ENCODE results near the gene ONECUT2.

ONECUT2 gene

GRCh38 chr18:57439985-57440330, 4.8 kb downstream of the ONECUT2 start:
- 7% methylated on average over 17 of the region's 17 CpGs for WGBS (ENCODE audit: insufficient coverage)
- POLR2A ChIA-PET, result no interaction called here
- Histone ChIP-seq H3K36me3 (ENCODE audit: control insufficient read depth in 4 of 4, insufficient read depth in 4 of 4, low read length in 3 of 4) (no peaks in the 10 kb centered on the region), H3K4me1 (ENCODE audit: control extremely low read depth in 1 of 4, control insufficient read depth in 4 of 4, insufficient read depth in 4 of 4, low read length in 3 of 4) (peaks cover 0 to 56% (median 44%) of the 10 kb centered on the region in 4 experiments), H3K9me3 (ENCODE audit: control extremely low read depth in 1 of 5, control insufficient read depth in 4 of 5, insufficient read depth in 2 of 5, low read depth in 1 of 5, low read length in 4 of 5) (peaks cover 0 to 2% (median 0%) of the 10 kb centered on the region in 5 experiments), H3K4me3 (ENCODE audit: control insufficient read depth in 1 of 7, extremely low read depth in 1 of 7, insufficient read depth in 4 of 7, low read depth in 2 of 7, low read length in 6 of 7) (no peak overlapping the region), H3K27ac (ENCODE audit: insufficient read depth in 1 of 2, low read depth in 1 of 2, low read length in 2 of 2, poor library complexity in 1 of 2, severe bottlenecking in 2 of 2) (no peak overlapping the region), H3K27me3 (replicated peaks in 2 of 5; ENCODE audit: control insufficient read depth in 4 of 5, insufficient read depth in 5 of 5, low read length in 4 of 5) (peaks cover 39 to 94% (median 67%) of the 10 kb centered on the region in 5 experiments)
- DNase-seq, result no peak
- CTCF ChIA-PET, result no interaction called here

GRCh38 chr18:57440331-57441070, 5.3 kb downstream of the ONECUT2 start:
- Histone ChIP-seq H3K4me3 (ENCODE audit: control insufficient read depth in 1 of 7, extremely low read depth in 1 of 7, insufficient read depth in 4 of 7, low read depth in 2 of 7, low read length in 6 of 7) (peak overlapping the region in 4 of 7 experiments; percentile 6 to 59 (median 32)), H3K36me3 (ENCODE audit: control insufficient read depth in 4 of 4, insufficient read depth in 4 of 4, low read length in 3 of 4) (no peaks in the 10 kb centered on the region), H3K27ac (ENCODE audit: insufficient read depth in 1 of 2, low read depth in 1 of 2, low read length in 2 of 2, poor library complexity in 1 of 2, severe bottlenecking in 2 of 2) (no peak overlapping the region), H3K9me3 (ENCODE audit: control extremely low read depth in 1 of 5, control insufficient read depth in 4 of 5, insufficient read depth in 2 of 5, low read depth in 1 of 5, low read length in 4 of 5) (peaks cover 0 to 2% (median 0%) of the 10 kb centered on the region in 5 experiments), H3K27me3 (replicated peaks in 2 of 5; ENCODE audit: control insufficient read depth in 4 of 5, insufficient read depth in 5 of 5, low read length in 4 of 5) (peaks cover 40 to 97% (median 67%) of the 10 kb centered on the region in 5 experiments), H3K4me1 (ENCODE audit: control extremely low read depth in 1 of 4, control insufficient read depth in 4 of 4, insufficient read depth in 4 of 4, low read length in 3 of 4) (peaks cover 0 to 56% (median 44%) of the 10 kb centered on the region in 4 experiments)
- WGBS (ENCODE audit: insufficient coverage), result 5% methylated on average over 53 of the region's 60 CpGs
- DNase-seq, result peak in 1 of 3 donors; percentile 19
- POLR2A ChIA-PET, result no interaction called here
- CTCF ChIA-PET, result interaction anchor here (1.0 kb wide), 1 partner anchor 13 kb away, joined by 4 read pairs; no protein-coding TSS in a partner anchor

- peaks cover 0 to 51% (median 39%) of the 10 kb centered on the region in 4 experiments for H3K4me1 ChIP-seq (ENCODE audit: control extremely low read depth in 1 of 4, control insufficient read depth in 4 of 4, insufficient read depth in 4 of 4, low read length in 3 of 4)
- DNase-seq, result peak in 2 of 3 donors; percentile 64 to 65
- H3K27ac ChIP-seq (ENCODE audit: insufficient read depth in 1 of 2, low read depth in 1 of 2, low read length in 2 of 2, poor library complexity in 1 of 2, severe bottlenecking in 2 of 2), result no peak overlapping the region
- peaks cover 43 to 99% (median 70%) of the 10 kb centered on the region in 5 experiments for H3K27me3 ChIP-seq (replicated peaks in 2 of 5; ENCODE audit: control insufficient read depth in 4 of 5, insufficient read depth in 5 of 5, low read length in 4 of 5)
- H3K9me3 ChIP-seq (ENCODE audit: control extremely low read depth in 1 of 5, control insufficient read depth in 4 of 5, insufficient read depth in 2 of 5, low read depth in 1 of 5, low read length in 4 of 5), result peaks cover 0 to 2% (median 0%) of the 10 kb centered on the region in 5 experiments
- CTCF ChIA-PET, result interaction anchor here (1.0 kb wide), 1 partner anchor 13 kb away, joined by 4 read pairs; no protein-coding TSS in a partner anchor
- WGBS (ENCODE audit: insufficient coverage), result 2% methylated on average over 53 of the region's 54 CpGs
- H3K36me3 ChIP-seq (ENCODE audit: control insufficient read depth in 4 of 4, insufficient read depth in 4 of 4, low read length in 3 of 4), result no peaks in the 10 kb centered on the region
- peak overlapping the region in 6 of 7 experiments; percentile 10 to 59 (median 32) for H3K4me3 ChIP-seq (ENCODE audit: control insufficient read depth in 1 of 7, extremely low read depth in 1 of 7, insufficient read depth in 4 of 7, low read depth in 2 of 7, low read length in 6 of 7)
- POLR2A ChIA-PET, result no interaction called here
Measured at GRCh38 chr18:57441071-57441794, 6.1 kb downstream of the ONECUT2 start.

- Histone ChIP-seq H3K4me1 (ENCODE audit: control extremely low read depth in 1 of 4, control insufficient read depth in 4 of 4, insufficient read depth in 4 of 4, low read length in 3 of 4) (peaks cover 0 to 33% (median 27%) of the 10 kb centered on the region in 4 experiments), H3K4me3 (ENCODE audit: control insufficient read depth in 1 of 7, extremely low read depth in 1 of 7, insufficient read depth in 4 of 7, low read depth in 2 of 7, low read length in 6 of 7) (no peak overlapping the region), H3K9me3 (ENCODE audit: control extremely low read depth in 1 of 5, control insufficient read depth in 4 of 5, insufficient read depth in 2 of 5, low read depth in 1 of 5, low read length in 4 of 5) (peaks cover 0 to 2% (median 0%) of the 10 kb centered on the region in 5 experiments), H3K27ac (ENCODE audit: insufficient read depth in 1 of 2, low read depth in 1 of 2, low read length in 2 of 2, poor library complexity in 1 of 2, severe bottlenecking in 2 of 2) (no peak overlapping the region), H3K27me3 (replicated peaks in 2 of 5; ENCODE audit: control insufficient read depth in 4 of 5, insufficient read depth in 5 of 5, low read length in 4 of 5) (peaks cover 40 to 80% (median 55%) of the 10 kb centered on the region in 5 experiments), H3K36me3 (ENCODE audit: control insufficient read depth in 4 of 4, insufficient read depth in 4 of 4, low read length in 3 of 4) (no peaks in the 10 kb centered on the region)
- CTCF ChIA-PET, result no interaction called here
- WGBS (ENCODE audit: insufficient coverage), result no CpG with 5 or more reads among the region's 1 CpG
- POLR2A ChIA-PET, result no interaction called here
- DNase-seq, result no peak
Measured at GRCh38 chr18:57443247-57443646, 8.1 kb downstream of the ONECUT2 start.

GRCh38 chr18:57443702-57444101, 8.5 kb downstream of the ONECUT2 start:
- H3K27me3 ChIP-seq (replicated peaks in 2 of 5; ENCODE audit: control insufficient read depth in 4 of 5, insufficient read depth in 5 of 5, low read length in 4 of 5), result peaks cover 39 to 75% (median 50%) of the 10 kb centered on the region in 5 experiments
- no peak for DNase-seq
- WGBS (ENCODE audit: insufficient coverage), result no CpG with 5 or more reads among the region's 3 CpGs
- peaks cover 0 to 2% (median 0%) of the 10 kb centered on the region in 5 experiments for H3K9me3 ChIP-seq (ENCODE audit: control extremely low read depth in 1 of 5, control insufficient read depth in 4 of 5, insufficient read depth in 2 of 5, low read depth in 1 of 5, low read length in 4 of 5)
- POLR2A ChIA-PET, result no interaction called here
- CTCF ChIA-PET, result no interaction called here
- peaks cover 0 to 30% (median 23%) of the 10 kb centered on the region in 4 experiments for H3K4me1 ChIP-seq (ENCODE audit: control extremely low read depth in 1 of 4, control insufficient read depth in 4 of 4, insufficient read depth in 4 of 4, low read length in 3 of 4)
- no peak overlapping the region for H3K27ac ChIP-seq (ENCODE audit: insufficient read depth in 1 of 2, low read depth in 1 of 2, low read length in 2 of 2, poor library complexity in 1 of 2, severe bottlenecking in 2 of 2)
- no peaks in the 10 kb centered on the region for H3K36me3 ChIP-seq (ENCODE audit: control insufficient read depth in 4 of 4, insufficient read depth in 4 of 4, low read length in 3 of 4)
- H3K4me3 ChIP-seq (ENCODE audit: control insufficient read depth in 1 of 7, extremely low read depth in 1 of 7, insufficient read depth in 4 of 7, low read depth in 2 of 7, low read length in 6 of 7), result no peak overlapping the region

- peaks cover 34 to 74% (median 45%) of the 10 kb centered on the region in 5 experiments for H3K27me3 ChIP-seq (replicated peaks in 2 of 5; ENCODE audit: control insufficient read depth in 4 of 5, insufficient read depth in 5 of 5, low read length in 4 of 5)
- no peak overlapping the region for H3K27ac ChIP-seq (ENCODE audit: insufficient read depth in 1 of 2, low read depth in 1 of 2, low read length in 2 of 2, poor library complexity in 1 of 2, severe bottlenecking in 2 of 2)
- H3K9me3 ChIP-seq (ENCODE audit: control extremely low read depth in 1 of 5, control insufficient read depth in 4 of 5, insufficient read depth in 2 of 5, low read depth in 1 of 5, low read length in 4 of 5), result peaks cover 0 to 2% (median 0%) of the 10 kb centered on the region in 5 experiments
- H3K4me1 ChIP-seq (ENCODE audit: control extremely low read depth in 1 of 4, control insufficient read depth in 4 of 4, insufficient read depth in 4 of 4, low read length in 3 of 4), result peaks cover 0 to 23% (median 18%) of the 10 kb centered on the region in 4 experiments
- CTCF ChIA-PET, result no interaction called here
- no peak for DNase-seq
- H3K36me3 ChIP-seq (ENCODE audit: control insufficient read depth in 4 of 4, insufficient read depth in 4 of 4, low read length in 3 of 4), result no peaks in the 10 kb centered on the region
- no peak overlapping the region for H3K4me3 ChIP-seq (ENCODE audit: control insufficient read depth in 1 of 7, extremely low read depth in 1 of 7, insufficient read depth in 4 of 7, low read depth in 2 of 7, low read length in 6 of 7)
- WGBS (ENCODE audit: insufficient coverage), result 51% methylated on average over 3 of the region's 3 CpGs
- POLR2A ChIA-PET, result no interaction called here
Measured at GRCh38 chr18:57444301-57444759, 9.2 kb downstream of the ONECUT2 start.
